ENCODE measurements around the gene WNT6.

GRCh38 chr2:218880859-218881594 is 21.4 kb downstream of the WNT6 start:
- TF ChIP-seq CTCF (IDR thresholded peaks at IDR 0.05) (no peak), REST (IDR thresholded peaks at IDR 0.05; ENCODE audit: insufficient read depth in 1 of 2, low read depth in 2 of 2, low read length in 1 of 2) (no peak), POLR2AphosphoS5 (IDR thresholded peaks at IDR 0.05; ENCODE audit: low read depth, low read length) (no peak), SIN3A (IDR thresholded peaks at IDR 0.05; ENCODE audit: borderline replicate concordance, insufficient read depth, low read depth, low read length) (no peak)
